GM18508 (cell line): ENCODE data around the gene CYP3A7.
"Not testable (repeated sequence)": the region's sequence is repeated elsewhere in the genome, so short reads cannot be mapped to it uniquely, and the experiment has no call there.

ENCODE experiments used
- ATAC-seq: cut with Tn5 transposase; IDR thresholded peaks from one replicate; pipeline ENCODE4 v1.9.1; 2021; ENCODE audit warnings: moderate number of reproducible peaks; ENCODE audit not compliant: insufficient read depth, unreplicated experiment

The CYP3A7 gene

DNA sequence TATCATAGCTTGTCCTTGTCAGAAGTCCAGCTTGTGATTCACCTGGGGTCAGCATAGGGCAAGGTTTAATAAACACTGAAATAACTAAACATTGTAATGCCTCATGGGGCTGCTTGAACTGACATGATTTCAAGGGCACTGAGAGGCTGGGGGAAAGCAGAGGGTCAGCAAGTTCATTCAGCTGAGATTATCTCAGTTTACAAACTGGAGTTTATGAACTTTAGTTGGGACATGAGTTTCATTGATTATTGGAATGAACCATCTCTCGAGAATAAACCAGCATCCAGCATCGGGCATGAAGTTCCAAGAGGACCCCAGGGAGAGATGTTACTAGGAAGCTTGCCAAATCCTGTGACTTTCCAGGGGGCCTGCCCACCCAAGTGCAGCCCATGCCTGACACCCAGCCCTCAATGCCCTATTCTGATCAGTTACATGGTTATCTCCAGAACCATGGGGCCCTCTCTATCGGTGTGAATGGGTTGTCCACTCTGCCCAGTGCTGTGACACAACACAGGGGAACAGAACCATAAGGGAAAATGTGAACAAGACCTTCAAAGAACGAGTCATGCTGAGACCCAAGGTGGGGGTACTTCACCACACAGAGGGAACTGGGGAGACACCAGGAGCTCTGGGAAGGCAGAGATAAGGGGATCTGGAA, 7.9 kb upstream of the CYP3A7 start:
- no peak for ATAC-seq

- no peak for ATAC-seq
Measured at GRCh38 chr7:99741441-99741795, 6.4 kb upstream of the CYP3A7 start.

- ATAC-seq, result no peak
Measured at GRCh38 chr7:99740573-99741440, 5.8 kb upstream of the CYP3A7 start.

DNA sequence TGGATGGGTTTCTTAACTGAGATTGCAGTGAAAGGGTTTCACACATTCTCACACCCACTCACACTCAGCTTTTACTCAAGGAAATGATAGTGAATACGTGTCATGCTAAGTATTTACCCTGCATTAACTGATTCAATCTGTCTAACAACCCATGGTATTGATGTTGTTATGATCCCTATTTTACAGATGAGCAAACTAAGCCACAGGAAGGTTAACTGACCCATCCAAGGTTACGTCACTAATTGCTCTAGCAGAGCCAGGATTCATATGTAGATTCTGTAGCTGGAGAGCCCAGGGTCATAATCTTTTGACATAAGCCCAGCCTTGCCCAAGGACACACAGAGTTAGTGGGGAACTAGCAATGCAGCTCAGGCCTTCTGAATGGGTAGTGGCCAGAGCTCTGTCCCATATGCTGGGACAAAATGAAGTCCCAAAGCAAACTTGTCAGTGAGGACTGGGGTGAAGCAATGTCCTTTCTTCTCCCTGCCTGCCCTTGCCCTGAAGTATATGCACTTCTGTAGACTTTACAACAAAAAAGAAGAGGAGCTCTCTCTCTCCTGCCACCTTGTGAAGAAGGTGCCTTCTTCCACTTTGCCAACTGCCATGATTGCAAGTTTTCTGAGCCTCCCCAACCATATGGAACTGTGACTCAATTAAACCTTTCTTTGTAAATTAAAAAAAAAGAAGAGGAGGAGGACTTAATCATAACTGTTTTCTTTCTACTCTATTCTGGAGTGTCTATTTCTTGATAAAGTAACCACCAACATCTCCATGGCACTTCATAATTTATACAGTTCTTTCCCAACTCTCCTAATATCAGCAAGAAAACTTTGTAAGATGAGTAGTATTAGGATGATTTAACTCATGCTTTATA, 4.9 kb upstream of the CYP3A7 start:
- no peak for ATAC-seq

DNA sequence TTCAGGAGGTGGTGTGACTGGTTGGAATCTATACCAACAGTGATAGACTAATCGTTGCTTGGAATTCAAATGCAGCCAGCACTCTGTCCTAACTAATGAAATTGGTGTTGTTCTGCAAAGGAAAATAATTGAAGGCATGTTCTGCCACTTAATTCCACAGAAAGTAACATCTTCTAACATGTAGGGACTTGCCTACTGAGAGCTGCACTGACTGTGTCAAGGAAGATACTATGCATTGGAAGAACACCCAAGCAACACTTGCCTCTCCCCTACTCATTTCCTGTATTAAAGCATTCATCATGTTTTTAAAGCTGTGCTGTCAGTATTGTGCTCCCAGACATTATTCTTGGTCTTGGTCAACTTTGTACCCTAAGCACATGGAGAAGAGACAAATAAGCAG, 2.7 kb upstream of the CYP3A7 start:
- no peak for ATAC-seq

- not testable (repeated sequence) for ATAC-seq
Measured at GRCh38 chr7:99736667-99737066, 1.7 kb upstream of the CYP3A7 start.

DNA sequence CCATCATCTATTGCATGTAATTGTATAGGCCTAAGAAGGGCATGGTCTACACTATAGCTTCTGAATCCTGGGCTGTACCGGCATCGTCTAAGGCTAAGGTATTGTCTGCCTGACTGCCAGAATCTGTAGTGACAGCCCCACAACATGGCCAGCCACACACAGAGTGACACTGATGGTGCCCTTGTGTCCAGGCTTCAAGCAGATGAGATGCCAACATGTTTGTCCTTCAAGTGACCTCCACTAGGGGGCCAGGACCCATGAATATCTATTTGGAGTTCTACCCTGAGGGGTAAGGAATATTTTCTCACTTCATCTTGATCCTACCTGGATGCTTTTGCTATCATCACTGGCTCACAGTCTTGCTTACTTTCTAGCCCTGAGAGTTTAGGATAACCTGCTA, 1.5 kb downstream of the CYP3A7 start:
- no peak for ATAC-seq

- ATAC-seq, result no peak
Measured at GRCh38 chr7:99733003-99733402, 2.0 kb downstream of the CYP3A7 start.

- ATAC-seq, result no peak
Measured at GRCh38 chr7:99731638-99732374, 3.2 kb downstream of the CYP3A7 start.

- no peak for ATAC-seq
Measured at GRCh38 chr7:99730992-99731391, 4.0 kb downstream of the CYP3A7 start.

DNA sequence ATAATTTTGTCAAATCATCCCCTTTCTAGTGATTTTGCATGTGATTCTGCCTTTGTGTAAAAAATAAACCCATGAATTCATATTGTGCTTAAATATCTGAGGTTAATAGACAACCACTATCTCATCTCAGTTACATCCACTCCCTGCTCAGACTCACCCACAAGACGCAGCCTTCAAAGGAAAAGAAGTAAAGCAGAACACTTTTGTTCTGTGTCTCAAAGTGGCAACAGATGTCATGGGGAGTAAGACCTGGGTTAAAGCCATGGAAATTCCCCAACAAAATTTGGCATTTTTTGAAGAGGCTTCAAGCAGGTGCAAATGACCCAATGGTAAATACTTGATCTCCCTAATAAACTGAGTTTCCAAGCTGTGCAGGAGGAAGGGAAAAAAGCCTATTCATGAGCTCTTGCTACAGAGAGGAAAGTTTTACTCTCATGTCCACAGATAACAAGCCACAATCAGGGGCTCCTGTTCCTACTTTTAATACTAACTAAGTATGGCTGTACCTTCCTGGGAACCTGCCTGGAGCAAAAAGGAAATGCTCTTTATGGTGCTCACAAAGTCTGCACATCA, 4.7 kb downstream of the CYP3A7 start:
- ATAC-seq, result no peak

GRCh38 chr7:99729486-99730237, 5.3 kb downstream of the CYP3A7 start:
- ATAC-seq, result no peak

DNA sequence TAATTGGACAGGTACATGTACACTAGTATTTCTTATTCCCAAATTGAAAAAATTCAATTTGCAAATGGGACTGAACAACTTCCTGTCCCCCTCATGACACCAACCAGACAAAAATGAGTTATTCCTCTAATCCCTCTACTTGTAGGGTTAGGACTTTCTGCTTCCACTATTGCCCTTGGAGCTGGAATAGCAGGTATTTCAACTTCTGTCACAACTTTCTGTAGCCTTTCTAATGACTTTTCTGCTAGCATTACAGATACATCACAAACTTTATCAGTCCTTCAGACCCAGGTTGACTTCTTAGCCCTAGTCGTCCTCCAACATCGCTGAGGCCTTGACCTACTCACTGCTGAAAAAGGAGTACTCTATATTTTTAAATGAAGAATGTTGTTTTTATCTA, 6.4 kb downstream of the CYP3A7 start:
- ATAC-seq, result no peak

GRCh38 chr7:99723201-99723600, 11.8 kb downstream of the CYP3A7 start:
- ATAC-seq, result not testable (repeated sequence)

- ATAC-seq, result no peak
Measured at GRCh38 chr7:99720800-99721595, 14.0 kb downstream of the CYP3A7 start.

DNA sequence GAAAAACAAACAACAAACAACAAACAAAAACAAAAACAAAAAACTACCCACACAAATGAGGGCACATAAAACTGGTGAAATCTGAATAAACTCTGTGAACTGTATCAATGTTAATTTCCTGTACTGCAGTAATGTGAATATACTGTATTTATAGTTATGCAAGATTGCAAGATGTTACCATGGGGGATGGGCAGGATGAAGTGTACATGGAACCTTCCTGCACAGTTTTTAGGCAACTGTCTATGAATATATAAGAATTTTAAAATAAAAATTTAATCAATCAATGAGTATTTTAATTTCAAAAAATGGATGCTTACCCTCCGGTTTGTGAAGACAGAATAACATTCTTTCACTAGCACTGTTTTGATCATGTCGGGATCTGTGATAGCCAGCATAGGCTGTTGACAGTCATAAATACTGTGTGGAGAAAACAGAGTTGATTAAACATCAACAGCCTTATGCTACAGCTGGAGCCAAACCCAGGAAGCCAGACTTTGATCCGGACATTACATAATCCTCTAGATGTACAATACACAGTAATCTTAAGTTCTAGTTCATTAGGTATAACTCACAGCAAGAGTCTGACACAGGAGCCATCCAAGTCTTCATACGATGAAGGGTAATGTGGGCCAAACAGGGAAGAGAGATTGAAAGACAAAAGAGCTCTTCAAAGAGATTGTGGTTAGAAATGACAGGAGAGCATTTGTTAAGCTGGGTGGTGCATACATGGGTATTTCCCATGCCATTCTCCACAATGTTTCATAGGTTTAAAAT, 14.8 kb downstream of the CYP3A7 start:
- no peak for ATAC-seq

GRCh38 chr7:99713995-99714570, 20.9 kb downstream of the CYP3A7 start:
- no peak for ATAC-seq
